Uterus (tissue), 4 donors: Measurements from ENCODE around the gene ACSF2. TPM values are rescaled to one million over a fixed set of nuclear protein-coding genes. Genes with fewer than 3 reads are reported as not detected.
A peak's percentile ranks its signal among the peaks of the same experiment; 100 is the strongest.

Source experiments
- DNase-seq, 2 donors: peaks; one replicate each; pipeline ENCODE4 v3.0.0-alpha.2; 2019 to 2020
- H3K27ac ChIP-seq, 2 donors: fragments of 200-600 bp; sonication (generic); 1 replicate in 1 of 2; 2 replicates in 1 of 2; pipeline ENCODE4 v1.5.1; 2016 to 2018
- H3K27me3 ChIP-seq, 2 donors: fragments of 200-600 bp; sonication (generic); one replicate each; pipeline ENCODE4 v1.5.1; 2018 to 2019; ENCODE audit warnings: control low read depth in 1 of 2
- H3K36me3 ChIP-seq, 2 donors: fragments of 200-600 bp; sonication (generic); one replicate each; pipeline ENCODE4 v1.5.1; 2019; ENCODE audit warnings: control low read depth in 1 of 2
- H3K4me1 ChIP-seq, 2 donors: fragments of 200-600 bp; sonication (generic); one replicate each; pipeline ENCODE4 v1.5.1; 2018 to 2019; ENCODE audit warnings: control low read depth in 1 of 2
- H3K4me3 ChIP-seq, 2 donors: fragments of 200-600 bp; sonication (generic); 1 replicate in 1 of 2; 2 replicates in 1 of 2; pipeline ENCODE4 v1.5.1; 2018 to 2019; ENCODE audit warnings: mild to moderate bottlenecking in 1 of 2
- H3K9me3 ChIP-seq, 2 donors: fragments of 200-600 bp; sonication (generic); one replicate each; pipeline ENCODE4 v1.5.1; 2019; ENCODE audit warnings: control low read depth in 1 of 2
- CTCF ChIP-seq, 4 experiments: fragments of 200-600 bp in 2 of 4; fragments of 450-650 bp in 2 of 4; sonication (generic) in 2 of 4; IDR thresholded peaks; one replicate each; pipeline ENCODE4 v1.5.1; 2016 to 2019; ENCODE audit warnings: antibody characterized with exemption in 4 of 4, mild to moderate bottlenecking in 2 of 4, moderate library complexity in 1 of 4
- POLR2A ChIP-seq, 2 donors: fragments of 450-650 bp; IDR thresholded peaks; one replicate each; pipeline ENCODE4 v1.6.1; 2016; ENCODE audit warnings: antibody characterized with exemption in 2 of 2, mild to moderate bottlenecking in 1 of 2, moderate library complexity in 1 of 2
- intact Hi-C: fragments of 100-400 bp; cut with DNase I; formaldehyde crosslinking; loops from one replicate; pipeline ENCODE4 v1.15.1; 2023; ENCODE audit warnings: low total_unique reads
- total RNA-seq, 4 donors: library from RNA; depleted of rRNA in 3 of 4; stranded (reverse); fragments of >200 nt in 3 of 4; gene quantifications; one replicate each; pipeline versions ENCODE4 v1.1.0 to v1.2.4, GENCODE V29; 2014 to 2023
- donor health status: DM: yes; HTN: yes; CAD: no.

Gene ACSF2
- total RNA-seq, 4 donors from 2014 or later, result 16.7 to 60.6 (median 45.7) TPM

DNA sequence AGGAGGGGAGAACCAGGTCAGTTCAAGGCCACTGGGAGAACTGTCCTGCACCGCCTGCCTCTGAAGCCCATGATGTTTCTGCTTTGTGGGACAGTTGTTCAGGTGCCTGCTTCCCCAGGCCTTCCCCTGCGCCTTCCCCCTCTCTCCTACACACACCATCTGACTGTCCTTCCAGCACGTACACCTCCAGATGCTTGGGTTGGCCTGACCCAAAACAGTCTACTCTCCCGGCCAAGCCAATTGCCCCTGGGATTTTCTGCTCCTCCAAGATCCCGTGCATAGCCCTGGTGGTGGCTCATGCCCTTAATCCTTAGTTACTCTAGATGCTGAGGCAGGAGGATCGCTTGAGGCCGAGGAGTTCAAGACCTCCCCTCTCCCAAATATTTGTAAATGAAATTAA is 52.0 kb downstream of the ACSF2 start:
- Histone ChIP-seq H3K4me1 (peaks cover 0 to 11% of the 10 kb centered on the region in 2 donors), H3K9me3 (no peaks in the 10 kb centered on the region), H3K4me3 (no peak overlapping the region), H3K27ac (peak overlapping the region; percentile 83 to 87), H3K27me3 (no peaks in the 10 kb centered on the region), H3K36me3 (no peaks in the 10 kb centered on the region)
- no peak for DNase-seq
- TF ChIP-seq CTCF (IDR thresholded peaks at IDR 0.05) (no peak), POLR2A (IDR thresholded peaks at IDR 0.05) (no peak)
- intact Hi-C loops, result no loop called here

GRCh38 chr17:50478391-50479381 is 52.7 kb downstream of the ACSF2 start, which contains the start of gene RSAD1:
Gene RSAD1, plus strand, starts transcription at chr17:50478860. Its CDS starts 25 bp downstream, at chr17:50478885.
- peak within 1 kb of the TSS; percentile 48 to 57 for H3K4me3 ChIP-seq
- DNase-seq, result peak; percentile 79 to 85
- H3K27ac ChIP-seq, result peak within 1 kb of the TSS; percentile 83 to 87
- H3K36me3 ChIP-seq, result no peaks in the 10 kb centered on the region
- H3K9me3 ChIP-seq, result no peaks in the 10 kb centered on the region
- peak; percentile 84 to 94 (median 90) for TF ChIP-seq CTCF (IDR thresholded peaks at IDR 0.05)
- peak; percentile 69 to 94 for TF ChIP-seq POLR2A (IDR thresholded peaks at IDR 0.05)
- peaks cover 0 to 11% of the 10 kb centered on the region in 2 donors for H3K4me1 ChIP-seq
- intact Hi-C loops, result no loop called here
- no peaks in the 10 kb centered on the region for H3K27me3 ChIP-seq

DNA sequence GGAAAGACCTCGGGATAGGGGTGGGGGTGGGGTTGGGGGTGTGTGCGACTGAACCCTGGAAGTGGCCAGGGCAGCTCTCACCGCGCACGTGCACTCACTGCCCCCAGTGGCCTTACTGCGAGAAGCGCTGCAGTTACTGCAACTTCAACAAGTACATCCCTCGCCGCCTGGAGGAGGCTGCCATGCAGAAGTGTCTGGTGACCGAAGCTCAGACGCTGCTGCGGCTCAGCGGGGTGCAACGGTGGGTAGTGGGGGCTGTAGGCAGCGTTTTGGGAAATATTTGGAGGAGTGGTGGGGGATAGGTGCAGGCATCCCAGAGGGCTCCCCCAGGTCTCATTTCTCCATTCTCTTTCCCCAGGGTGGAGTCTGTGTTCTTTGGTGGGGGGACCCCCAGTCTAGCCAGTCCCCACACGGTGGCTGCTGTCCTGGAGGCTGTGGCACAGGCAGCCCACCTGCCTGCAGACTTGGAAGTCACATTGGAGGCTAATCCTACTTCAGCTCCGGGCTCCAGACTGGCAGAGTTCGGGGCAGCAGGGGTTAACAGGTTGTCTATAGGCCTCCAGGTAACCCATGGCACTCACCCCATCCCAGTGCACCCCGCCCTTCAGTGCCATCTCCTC is 53.6 kb downstream of the ACSF2 start:
- peak; percentile 66 to 70 for DNase-seq
- intact Hi-C loops, result no loop called here
- Histone ChIP-seq H3K4me3 (peak overlapping the region; percentile 48 to 57), H3K4me1 (peaks cover 0 to 11% of the 10 kb centered on the region in 2 donors), H3K36me3 (no peaks in the 10 kb centered on the region), H3K27me3 (no peaks in the 10 kb centered on the region), H3K27ac (peak overlapping the region; percentile 83 to 87), H3K9me3 (no peaks in the 10 kb centered on the region)
- TF ChIP-seq POLR2A (IDR thresholded peaks at IDR 0.05) (no peak), CTCF (IDR thresholded peaks at IDR 0.05) (peak in 3 of 4 experiments; percentile 26 to 65 (median 45))

DNA sequence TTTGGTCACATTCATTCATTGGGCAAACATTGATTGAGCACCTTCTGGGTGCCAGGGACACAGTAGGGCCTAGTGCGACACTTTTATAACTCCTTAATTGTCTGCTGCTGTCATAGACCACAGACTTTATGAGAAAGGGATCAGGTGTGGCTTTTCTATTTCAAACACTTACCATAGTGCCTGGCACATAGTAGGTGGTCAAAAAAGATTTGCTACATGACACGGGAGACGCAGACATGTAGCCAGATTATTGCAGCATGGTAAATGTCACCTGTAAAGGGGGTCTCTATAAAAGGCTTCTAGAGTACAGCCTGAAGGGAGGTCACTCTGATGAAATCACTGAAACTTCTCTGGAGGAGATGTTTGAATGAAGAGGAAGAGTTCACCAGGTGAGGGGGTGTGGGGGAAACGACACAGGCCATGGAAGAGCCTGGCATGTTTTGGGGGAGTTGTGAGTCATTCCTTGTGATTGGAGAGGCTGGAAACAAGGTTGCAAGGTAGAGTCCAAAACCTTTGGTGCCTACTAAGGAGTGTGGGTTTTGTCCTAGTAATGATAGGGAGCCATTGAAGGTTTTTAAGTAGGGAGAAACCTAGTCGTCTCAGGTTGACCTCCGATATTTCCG is 54.2 kb downstream of the ACSF2 start:
- H3K36me3 ChIP-seq, result no peaks in the 10 kb centered on the region
- H3K4me1 ChIP-seq, result peaks cover 0 to 11% of the 10 kb centered on the region in 2 donors
- no peak for DNase-seq
- H3K27me3 ChIP-seq, result no peaks in the 10 kb centered on the region
- H3K27ac ChIP-seq, result peak overlapping the region in 1 of 2 donors; percentile 87
- H3K9me3 ChIP-seq, result no peaks in the 10 kb centered on the region
- no peak overlapping the region for H3K4me3 ChIP-seq
- intact Hi-C loops, result no loop called here
- TF ChIP-seq POLR2A (IDR thresholded peaks at IDR 0.05) (no peak), CTCF (IDR thresholded peaks at IDR 0.05) (no peak)
